Measurements from ENCODE around the gene C2CD2L. TPM values are rescaled to one million over a fixed set of nuclear protein-coding genes. Genes with fewer than 3 reads are reported as not detected.
A peak's percentile ranks its signal among the peaks of the same experiment; 100 is the strongest.

C2CD2L gene
- total and polyA plus RNA-seq, 10 of the 15 experiments (the other 5 are each of a cell fraction or from before 2014, with no cell fraction given) = 0.21 to 9.6 (median 5.1) TPM

- peak overlapping the region; percentile 58 for H3K27ac ChIP-seq (ENCODE audit: control insufficient read depth, insufficient read depth)
- WGBS (ENCODE audit: insufficient coverage, insufficient replicate concordance, low lambda C conversion rate, missing lambda C conversion rate) = under 1% methylated on average over 31 of the region's 65 CpGs
- peaks cover 28% of the 10 kb centered on the region for H3K79me2 ChIP-seq (ENCODE audit: control insufficient read depth, insufficient read depth, low read length)
- peak overlapping the region; percentile 76 for H2AFZ ChIP-seq (ENCODE audit: control insufficient read depth, low read depth, low read length)
- BruUV-seq (replicated peaks) = no TSS peak
- peak overlapping the region; percentile 86 for H3K4me2 ChIP-seq (ENCODE audit: control insufficient read depth, insufficient read depth)
- TF ChIP-seq ZNF274 (IDR thresholded peaks at IDR 0.05; ENCODE audit: insufficient read depth, insufficient read length) = no peak
- 0 out of 3 replicates have a peak, but pooled peaks of 1 of the 2 experiments have one; percentile 14 for TF ChIP-seq EGR1 (IDR thresholded peaks at IDR 0.05; ENCODE audit: borderline replicate concordance in 1 of 2, low read depth in 2 of 2, low read length in 2 of 2)
- 0 out of 2 replicates have a peak, but pooled peaks have one; percentile 33 for TF ChIP-seq DPF2 (IDR thresholded peaks at IDR 0.05)
- no peak for TF ChIP-seq SMC3 (IDR thresholded peaks at IDR 0.05; ENCODE audit: borderline replicate concordance, low read length)
- no peak for TF ChIP-seq EED (IDR thresholded peaks at IDR 0.05; ENCODE audit: low read depth)
- TF ChIP-seq ASH2L (IDR thresholded peaks at IDR 0.05; ENCODE audit: borderline replicate concordance, low read depth) = no peak
- TF ChIP-seq FOS (IDR thresholded peaks at IDR 0.05; ENCODE audit: borderline replicate concordance, extremely low read depth, insufficient read length) = no peak
- TF ChIP-seq WRNIP1 (IDR thresholded peaks at IDR 0.05; ENCODE audit: borderline replicate concordance, low read depth, low read length) = no peak
- no peak for TF ChIP-seq YY1 (IDR thresholded peaks at IDR 0.05; ENCODE audit: low read depth, low read length)
- TF ChIP-seq GATAD2B (conservative IDR thresholded peaks at IDR 0.05; ENCODE audit: low read depth) = 0 out of 2 replicates have a peak, but pooled peaks have one; percentile 49
- 0 out of 2 replicates have a peak, but pooled peaks have one; percentile 17 for TF ChIP-seq LARP7 (IDR thresholded peaks at IDR 0.05)
- TF ChIP-seq, protein P1, sequence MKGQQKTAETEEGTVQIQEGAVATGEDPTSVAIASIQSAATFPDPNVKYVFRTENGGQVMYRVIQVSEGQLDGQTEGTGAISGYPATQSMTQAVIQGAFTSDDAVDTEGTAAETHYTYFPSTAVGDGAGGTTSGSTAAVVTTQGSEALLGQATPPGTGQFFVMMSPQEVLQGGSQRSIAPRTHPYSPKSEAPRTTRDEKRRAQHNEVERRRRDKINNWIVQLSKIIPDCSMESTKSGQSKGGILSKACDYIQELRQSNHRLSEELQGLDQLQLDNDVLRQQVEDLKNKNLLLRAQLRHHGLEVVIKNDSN (IDR thresholded peaks at IDR 0.05; ENCODE audit: borderline replicate concordance, extremely low read length, insufficient read depth, low read depth, low read length) = no peak
- POLR2A ChIA-PET = interaction anchor here (0.5 to 7.2 kb wide), 12 partner anchors 11 to 213 kb away, joined by 3 to 76 read pairs (median 4); partner anchors contain the start of genes HINFP, HMBS, HYOU1 and RPS25
- H3K36me3 ChIP-seq (ENCODE audit: control insufficient read depth in 2 of 2, insufficient read depth in 2 of 2, low read length in 1 of 2) = peaks cover 14 to 19% of the 10 kb centered on the region in 2 experiments
- no peaks in the 10 kb centered on the region for H4K20me1 ChIP-seq (ENCODE audit: control insufficient read depth, insufficient read depth)
- FAIRE-seq = no peak
- no peaks in the 10 kb centered on the region for H3K27me3 ChIP-seq (replicated peaks in 1 of 2; ENCODE audit: control insufficient read depth in 2 of 2, insufficient read depth in 2 of 2, low read length in 1 of 2)
- peak overlapping the region; percentile 96 for H3K4me3 ChIP-seq
- SMC1A ChIA-PET (ENCODE audit: uncharacterized antibody, unreplicated experiment) = interaction anchor here (1.0 to 1.8 kb wide), 5 partner anchors 10 to 152 kb away, joined by 4 to 9 read pairs (median 6); partner anchors contain the start of gene HMBS
- in situ Hi-C loops (cut with MboI) = no loop called here
- peaks cover 23% of the 10 kb centered on the region for H3K4me1 ChIP-seq (ENCODE audit: control insufficient read depth, insufficient read depth, low read length)
- RAD21 ChIA-PET (ENCODE audit: unreplicated experiment) = interaction anchor here (1.1 to 2.2 kb wide), 6 partner anchors 12 to 217 kb away, joined by 3 to 16 read pairs (median 8); partner anchors contain the start of genes HINFP, HMBS and VPS11
- DNase-seq (ENCODE audit: low read depth, low spot score) = no peak
- CTCF ChIA-PET = interaction anchor here (1.1 to 1.9 kb wide), 8 partner anchors 11 to 230 kb away, joined by 3 to 9 read pairs (median 6); partner anchors contain the start of gene HMBS
- intact Hi-C loops (cut with micrococcal nuclease; ENCODE audit: unreplicated experiment) = loop anchor here (1.0 to 5.0 kb wide), 2 partner anchors 37 to 90 kb away; no protein-coding TSS in a partner anchor
- peak; percentile 25 for ATAC-seq
- no peaks in the 10 kb centered on the region for H3K9me3 ChIP-seq (replicated peaks; ENCODE audit: control insufficient read depth, insufficient read depth, low read length)
- peak overlapping the region; percentile 82 for H3K9ac ChIP-seq (ENCODE audit: control insufficient read depth, insufficient read depth, low read length)
Measured at GRCh38 chr11:119107538-119108145, 498 bp downstream of the C2CD2L start.
